ENCODE data around the gene BEGAIN. TPM values are rescaled to one million over a fixed set of nuclear protein-coding genes. Genes with fewer than 3 reads are reported as not detected.

The BEGAIN gene
- total and polyA plus RNA-seq, 2 of the 8 experiments (the other 6 are each of a cell fraction or from before 2014, with no cell fraction given), result 2.9 to 3.0 TPM

GRCh38 chr14:100531152-100532121, 55.8 kb downstream of the BEGAIN start:
- H3K23me2 ChIP-seq (ENCODE audit: low read depth, low read length), result peaks cover 7% of the 10 kb centered on the region; the same call in 1 of the 2 replicates
- no peak overlapping the region for H2BK120ac ChIP-seq (replicated peaks; ENCODE audit: low read depth, low read length)
- H3K9ac ChIP-seq (replicated peaks in 1 of 4; ENCODE audit: extremely low read depth in 1 of 4, low read depth in 3 of 4, low read length in 3 of 4), result no peak overlapping the region
- H3K27me3 ChIP-seq (replicated peaks in 1 of 4; ENCODE audit: control insufficient read depth in 3 of 4, extremely low read depth in 1 of 4, insufficient read depth in 3 of 4, low read length in 3 of 4), result no peaks in the 10 kb centered on the region; a peak in 1 of 7 replicates
- H2AK5ac ChIP-seq (ENCODE audit: low read depth, low read length), result no peak overlapping the region
- no peak overlapping the region for H3K4me2 ChIP-seq (ENCODE audit: insufficient read depth in 1 of 2, low read depth in 2 of 2, low read length in 2 of 2)
- no peak overlapping the region for H3K27ac ChIP-seq (ENCODE audit: low read depth, low read length)
- no peak overlapping the region for H3K18ac ChIP-seq (ENCODE audit: extremely low read depth, low read length)
- no peak overlapping the region for H2AFZ ChIP-seq (ENCODE audit: low read length)
- no peak overlapping the region for H4K91ac ChIP-seq (replicated peaks; ENCODE audit: insufficient read length, low read length)
- H3K14ac ChIP-seq (ENCODE audit: insufficient read length), result no peak overlapping the region
- no peak overlapping the region for H3K4me3 ChIP-seq (ENCODE audit: extremely low read depth in 1 of 4, insufficient read depth in 2 of 4, low read depth in 3 of 4, low read length in 4 of 4)
- ChIA-PET POLR2A (ENCODE audit: partially characterized antibody) (interaction anchor here (0.6 kb wide), 1 partner anchor 18 kb away, joined by 3 read pairs; no protein-coding TSS in a partner anchor), CTCF (ENCODE audit: partially characterized antibody) (interaction anchor here (0.6 to 9.2 kb wide), 9 partner anchors 10 to 154 kb away, joined by 3 to 61 read pairs (median 7); no protein-coding TSS in a partner anchor)
- H3K23ac ChIP-seq (ENCODE audit: insufficient read length), result no peak overlapping the region
- no peak overlapping the region for H3K56ac ChIP-seq (replicated peaks; ENCODE audit: insufficient read length, low read depth, low read length)
- no peak overlapping the region for H4K5ac ChIP-seq (ENCODE audit: insufficient read length, low read depth, low read length)
- peaks cover 0 to 11% of the 10 kb centered on the region in 2 experiments for H4K20me1 ChIP-seq (replicated peaks in 1 of 2; ENCODE audit: control insufficient read depth in 1 of 2, insufficient read depth in 2 of 2, low read length in 2 of 2)
- H4K8ac ChIP-seq (ENCODE audit: extremely low read depth, insufficient read depth, low read length), result no peak overlapping the region
- no peak overlapping the region for H2BK20ac ChIP-seq (ENCODE audit: low read length)
- H3K4me1 ChIP-seq (replicated peaks in 1 of 4; ENCODE audit: control insufficient read depth in 3 of 4, insufficient read depth in 4 of 4, low read length in 3 of 4), result peaks cover 0 to 5% (median 0%) of the 10 kb centered on the region in 4 experiments; a peak in 1 of 7 replicates
- no peak overlapping the region for H2BK5ac ChIP-seq (ENCODE audit: low read depth, low read length)
- DNase-seq (ENCODE audit: low read depth in 1 of 2, low spot score in 2 of 2) (no peak), FAIRE-seq (no peak)
- no peaks in the 10 kb centered on the region for H3K79me2 ChIP-seq (ENCODE audit: control insufficient read depth in 1 of 2, insufficient read depth in 2 of 2, low read length in 2 of 2)
- peaks cover 0 to 5% (median 0%) of the 10 kb centered on the region in 4 experiments; a peak in 1 of 8 replicates for H3K36me3 ChIP-seq (ENCODE audit: control insufficient read depth in 2 of 4, insufficient read depth in 4 of 4, low read length in 3 of 4)
- H3K9me3 ChIP-seq (ENCODE audit: insufficient read depth in 2 of 2, low read depth in 1 of 2, low read length in 1 of 2), result no peaks in the 10 kb centered on the region
- H2BK12ac ChIP-seq (ENCODE audit: low read depth, low read length), result no peak overlapping the region
- H2BK15ac ChIP-seq (ENCODE audit: low read length), result no peak overlapping the region
- WGBS, 2 experiments (ENCODE audit: extremely low coverage in 1 of 2, insufficient coverage in 1 of 2, insufficient read length in 1 of 2, insufficient replicate concordance in 2 of 2, low coverage in 1 of 2, low lambda C conversion rate in 2 of 2, missing lambda C conversion rate in 1 of 2), result 92% methylated on average over 11 of the region's 16 CpGs; no CpG with 5 or more reads in 1 of the 2 experiments
- H3K4ac ChIP-seq (replicated peaks; ENCODE audit: insufficient read length, low read depth, low read length), result no peak overlapping the region
- no peaks in the 10 kb centered on the region for H3K79me1 ChIP-seq (ENCODE audit: low read depth, low read length)
- no peak for TF ChIP-seq GABPA (IDR thresholded peaks at IDR 0.05; ENCODE audit: borderline replicate concordance, insufficient read depth, low read length)
- no peak for TF ChIP-seq RXRA (IDR thresholded peaks at IDR 0.05; ENCODE audit: insufficient read depth, low read depth, low read length)
- no peak for TF ChIP-seq ATF2 (IDR thresholded peaks at IDR 0.05; ENCODE audit: low read length)
- no peak for TF ChIP-seq TEAD4 (IDR thresholded peaks at IDR 0.05; ENCODE audit: low read depth, low read length)
- TF ChIP-seq SRF (IDR thresholded peaks at IDR 0.05; ENCODE audit: low read depth, low read length), result no peak
- no peak for TF ChIP-seq NRF1 (IDR thresholded peaks at IDR 0.05; ENCODE audit: low read depth, low read length)

Data from H1 (cell line).